Inflammatory macrophage treated with lipopolysaccharide for 1 hour (primary cell): ENCODE results near the gene CYB561D2.

Experiments used
- DNase-seq, 2 donors: peaks; one replicate each; pipeline ENCODE4 v3.0.0-alpha.2; 2020 to 2022

CYB561D2 gene

DNA sequence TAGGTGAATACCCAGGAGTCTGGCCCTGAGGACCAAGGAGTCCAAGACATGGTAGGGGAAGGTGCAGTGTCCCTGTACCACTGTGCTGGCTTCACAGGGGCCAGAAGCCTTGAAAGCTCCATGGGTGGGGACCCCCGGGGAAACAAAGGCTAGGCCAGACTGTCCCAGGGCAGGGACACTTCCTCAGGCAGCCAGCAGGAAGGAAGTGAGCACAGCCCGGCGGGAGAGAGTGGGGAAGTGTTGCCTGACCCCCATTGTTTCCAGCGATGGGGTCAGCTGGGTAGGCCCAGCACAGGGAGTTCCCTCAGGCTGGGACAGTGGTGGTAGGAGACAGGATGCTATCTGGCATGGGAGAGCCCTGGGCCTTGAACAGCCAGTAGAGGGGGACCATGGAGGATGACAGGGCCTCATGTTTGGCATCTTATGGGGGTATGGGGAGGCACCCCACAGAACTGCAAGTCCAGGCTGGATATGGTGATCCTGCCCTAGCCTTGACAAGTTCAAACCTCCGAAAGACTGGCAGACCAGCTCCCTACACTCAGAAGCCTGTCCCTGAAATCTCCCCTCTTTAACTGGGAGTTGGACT is 27.0 kb upstream of the CYB561D2 start:
- peak in 1 of 2 donors; percentile 18 for DNase-seq

- peak; percentile 32 to 62 for DNase-seq
Measured at GRCh38 chr3:50324351-50325112, 26.1 kb upstream of the CYB561D2 start.

GRCh38 chr3:50325113-50325480 is 25.6 kb upstream of the CYB561D2 start:
- DNase-seq: no peak

GRCh38 chr3:50325497-50326181 is 25.0 kb upstream of the CYB561D2 start:
- DNase-seq: no peak

GRCh38 chr3:50326182-50326541 is 24.5 kb upstream of the CYB561D2 start:
- no peak for DNase-seq

DNA sequence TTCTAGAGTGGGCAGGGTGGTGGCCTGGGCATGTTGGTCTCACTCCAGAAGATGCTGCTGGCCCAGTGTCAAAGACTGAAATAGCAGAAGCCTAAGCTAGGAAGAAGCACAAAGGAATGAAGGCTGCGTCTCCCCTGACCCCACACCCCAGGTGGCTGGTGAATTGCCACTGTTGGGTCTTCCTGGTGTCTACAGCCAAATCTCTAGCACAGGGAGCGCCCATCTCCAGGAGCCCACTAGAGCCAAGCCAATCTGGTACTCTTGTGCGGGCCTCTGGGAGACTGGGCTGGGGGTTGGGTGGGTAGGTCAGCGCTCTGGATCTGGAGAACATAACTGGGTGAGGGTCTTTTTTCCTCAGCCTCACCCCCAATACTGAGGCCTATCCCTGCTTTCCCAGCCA is 23.5 kb upstream of the CYB561D2 start:
- no peak for DNase-seq

DNA sequence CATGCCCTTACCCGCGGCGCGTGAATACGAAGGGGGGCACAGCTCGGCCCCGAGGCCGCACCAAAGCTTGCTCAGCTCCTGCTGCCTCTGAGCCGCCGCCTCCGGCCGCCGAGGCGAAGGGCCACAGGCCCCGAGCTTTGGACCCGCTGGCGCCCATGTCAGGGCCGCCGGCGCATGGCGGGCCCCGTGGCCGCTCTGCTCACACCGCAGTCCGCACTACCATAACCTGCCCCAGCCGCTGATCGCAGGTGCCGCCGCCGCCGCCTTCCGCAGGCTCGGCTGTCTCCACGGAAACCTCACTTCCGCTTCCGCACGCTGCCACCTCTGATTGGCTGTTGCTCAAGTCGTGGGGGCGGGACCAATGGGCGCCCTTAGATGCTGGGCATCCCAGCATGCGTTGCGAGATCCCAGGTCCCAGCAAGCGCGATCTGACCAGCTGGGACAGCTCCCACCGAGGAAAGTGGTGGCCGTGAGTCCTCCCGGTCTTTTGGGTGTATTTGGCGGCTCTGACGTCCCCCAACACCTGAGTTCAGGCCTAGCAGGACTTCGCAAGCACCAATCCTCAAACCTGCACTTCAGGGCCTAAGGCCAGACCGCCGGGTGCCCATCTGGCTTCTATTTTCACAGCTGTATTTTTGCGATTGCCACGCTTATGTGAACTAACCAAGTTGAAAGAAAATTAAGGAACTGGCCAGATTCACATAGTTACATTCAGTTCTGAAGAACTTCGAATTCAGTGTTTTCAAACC is 22.5 kb upstream of the CYB561D2 start, which contains the start of gene TUSC2:
Gene TUSC2, minus strand, starts transcription at position 281 of the 749 bp plus-strand sequence. Its CDS starts 124 bp downstream, at position 157.
- DNase-seq: peak; percentile 95 to 97

DNA sequence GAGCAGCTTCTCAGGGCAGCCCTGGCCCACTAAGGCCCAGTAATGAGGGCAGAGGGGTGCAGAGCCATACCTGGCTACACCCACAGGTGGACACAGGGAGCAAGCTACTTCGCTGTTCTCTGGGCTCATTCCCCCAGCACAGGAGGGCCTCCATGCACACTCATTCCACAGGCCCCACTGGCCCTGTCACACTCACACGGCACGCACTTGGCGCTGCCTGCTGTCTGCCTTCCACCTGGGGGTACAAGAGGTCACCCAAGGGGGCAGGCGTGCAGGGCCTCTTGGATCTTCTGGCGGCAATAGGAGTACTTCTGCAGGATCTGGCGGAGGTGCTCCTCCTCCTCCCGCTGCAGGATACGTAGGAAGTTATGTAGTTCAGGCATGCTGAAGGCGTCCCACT is 20.3 kb upstream of the CYB561D2 start:
- no peak for DNase-seq

DNA sequence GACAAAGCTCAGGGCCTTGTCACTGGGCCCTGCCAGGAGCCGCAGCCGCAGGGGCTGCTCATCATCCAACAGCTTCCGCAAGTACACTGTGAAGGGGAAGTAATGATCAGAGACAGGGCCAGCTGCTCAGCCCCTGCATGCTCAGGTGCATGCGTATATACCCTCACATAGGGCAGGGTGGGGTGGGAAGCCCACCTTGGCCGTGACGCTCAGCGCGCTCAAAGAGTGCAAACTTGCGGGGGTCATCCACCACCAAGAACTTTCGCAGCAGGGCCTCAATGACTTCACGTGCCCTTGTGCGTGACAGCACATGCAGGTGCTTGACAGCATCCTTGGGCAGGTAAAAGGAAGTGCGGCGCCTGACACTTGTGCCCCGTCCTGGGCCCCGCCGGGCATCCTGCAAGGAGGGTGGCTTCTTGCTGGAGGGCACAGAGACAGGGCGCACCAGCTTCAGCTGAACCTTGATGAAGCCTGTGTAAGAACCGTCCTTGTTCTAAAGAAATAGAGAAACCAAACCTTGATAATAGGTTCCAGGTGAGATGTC is 19.2 kb upstream of the CYB561D2 start:
- no peak for DNase-seq

DNA sequence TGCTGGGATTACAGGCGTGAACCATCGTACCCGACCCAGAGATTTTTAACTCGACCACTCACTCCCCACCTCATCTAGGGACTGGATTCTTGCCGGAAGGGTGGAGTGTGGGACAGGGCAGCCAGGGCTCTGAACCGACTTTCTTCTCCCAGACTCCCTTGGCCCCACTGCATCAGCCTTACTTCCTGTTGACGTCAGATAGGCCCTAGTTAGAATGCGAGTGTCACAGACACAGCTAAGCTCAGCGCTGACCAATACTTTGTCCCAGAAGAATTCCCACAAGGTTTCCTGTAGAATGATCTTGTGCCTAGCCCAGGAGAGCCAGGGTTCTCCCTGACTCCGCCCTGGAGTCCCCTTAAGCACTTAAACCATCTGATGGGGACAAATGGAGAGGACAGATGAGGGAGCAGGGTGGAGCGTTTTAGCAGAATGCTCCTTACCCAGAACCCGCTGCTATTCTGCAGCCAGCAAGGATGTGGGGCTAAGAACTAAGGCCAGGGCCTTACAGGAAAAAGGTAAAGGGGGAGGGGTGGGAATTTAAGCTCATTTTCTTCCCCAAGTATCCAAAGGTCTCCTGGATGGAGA is 16.8 kb upstream of the CYB561D2 start:
- no peak for DNase-seq

DNA sequence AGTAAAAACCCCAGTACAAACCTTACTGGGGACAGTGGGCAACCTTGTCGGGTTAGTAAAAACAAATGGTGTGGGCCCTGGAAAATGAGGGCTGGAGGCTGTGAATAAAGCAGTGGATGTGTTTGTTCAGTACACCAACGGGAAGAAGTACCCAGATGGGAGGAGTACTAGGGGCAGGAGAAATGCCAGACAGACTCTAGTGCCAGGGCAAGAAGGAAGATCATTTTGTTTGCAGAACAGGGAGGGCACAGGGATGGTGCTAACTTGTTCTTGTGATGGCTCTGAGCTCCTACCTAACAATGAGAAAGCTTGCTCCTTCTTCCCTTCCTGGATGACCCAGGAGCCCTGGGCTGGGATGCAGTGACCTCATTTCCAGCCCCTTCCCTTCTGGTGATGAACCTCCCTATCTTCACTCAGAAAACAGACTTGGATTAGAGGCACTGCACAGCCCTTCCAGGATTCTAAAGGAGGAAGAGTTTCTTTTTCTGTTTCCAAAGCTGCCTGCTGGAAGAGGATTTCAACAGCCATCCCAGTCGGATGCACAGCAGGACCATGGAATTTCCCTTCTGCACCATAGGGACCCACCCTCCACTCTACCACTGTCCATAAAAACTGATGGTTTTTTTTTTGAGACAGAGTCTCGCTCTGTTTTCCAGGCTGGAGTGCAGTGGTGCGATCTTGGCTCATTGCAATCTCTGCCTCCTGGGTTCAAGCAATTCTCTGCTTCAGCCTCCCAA is 16.2 kb upstream of the CYB561D2 start:
- no peak for DNase-seq

- DNase-seq: no peak
Measured at GRCh38 chr3:50336452-50337174, 14.0 kb upstream of the CYB561D2 start.

DNA sequence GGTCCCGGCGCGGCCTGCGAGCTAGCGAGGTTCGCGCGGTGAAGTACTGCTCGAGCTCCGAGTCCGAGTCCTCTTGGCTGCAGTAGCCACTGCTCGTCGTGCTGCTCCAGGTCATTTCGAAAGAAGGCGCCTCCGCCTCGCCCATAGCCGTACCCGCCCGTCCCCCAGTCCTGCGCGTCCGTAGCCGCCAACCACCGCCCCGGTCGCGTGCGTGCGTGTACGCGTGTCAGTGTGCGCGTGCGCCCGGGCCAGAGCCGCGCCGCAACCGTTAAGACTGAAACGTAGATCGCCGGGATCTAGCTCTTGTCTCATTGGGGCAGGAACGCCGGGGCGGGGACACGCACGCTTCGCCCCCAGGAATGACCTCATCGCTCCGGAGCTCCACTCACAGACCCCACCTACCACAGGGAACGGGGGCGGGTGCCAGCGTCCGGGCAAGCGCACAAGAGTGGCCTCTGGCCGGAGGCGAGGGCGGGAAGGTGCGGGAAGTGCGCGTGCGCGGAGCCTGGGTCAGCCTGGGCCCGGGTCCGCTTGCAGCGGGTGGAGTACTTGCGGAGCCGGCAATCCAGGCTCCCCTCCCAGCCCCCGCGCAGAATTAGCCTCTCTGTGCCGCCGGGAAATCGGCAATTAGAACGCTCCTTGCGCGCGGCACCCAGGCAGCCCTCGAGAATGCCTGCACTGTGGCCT is 13.3 kb upstream of the CYB561D2 start:
- peak; percentile 99 for DNase-seq

- DNase-seq: peak in 1 of 2 donors; percentile 56
Measured at GRCh38 chr3:50338965-50339364, 11.7 kb upstream of the CYB561D2 start.

DNA sequence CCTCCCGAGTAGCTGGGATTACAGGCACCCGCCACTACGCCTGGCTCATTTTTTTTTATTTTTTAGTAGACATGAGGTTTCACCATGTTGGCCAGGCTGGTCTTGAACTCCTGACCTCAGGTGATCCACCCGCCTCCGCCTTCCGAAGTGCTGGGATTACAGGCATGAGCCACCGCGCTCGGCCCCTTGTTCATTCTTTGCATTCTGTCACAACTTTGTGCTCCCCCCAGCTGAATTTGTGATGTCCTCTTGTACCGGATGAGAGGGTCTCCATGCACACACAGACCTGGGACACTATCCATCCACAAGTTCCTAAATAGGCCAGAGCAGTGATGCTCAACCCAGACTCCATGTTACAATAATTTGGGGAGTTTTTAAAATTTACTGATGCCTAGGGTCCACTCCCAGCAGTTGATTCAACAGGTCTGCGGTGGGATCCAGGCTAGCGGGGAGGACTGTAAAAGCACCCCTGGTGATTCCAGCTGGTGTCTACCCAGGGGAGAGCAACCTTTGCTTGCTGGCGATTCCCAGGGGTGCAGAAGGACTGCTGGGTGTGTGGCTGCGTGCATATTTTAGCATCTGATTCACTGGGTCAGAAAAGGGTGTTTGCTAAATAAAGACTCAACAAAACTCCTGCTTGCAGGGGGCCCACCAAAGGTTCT is 11.0 kb upstream of the CYB561D2 start:
- DNase-seq: no peak

GRCh38 chr3:50340147-50340447 is 10.6 kb upstream of the CYB561D2 start:
- no peak for DNase-seq

DNA sequence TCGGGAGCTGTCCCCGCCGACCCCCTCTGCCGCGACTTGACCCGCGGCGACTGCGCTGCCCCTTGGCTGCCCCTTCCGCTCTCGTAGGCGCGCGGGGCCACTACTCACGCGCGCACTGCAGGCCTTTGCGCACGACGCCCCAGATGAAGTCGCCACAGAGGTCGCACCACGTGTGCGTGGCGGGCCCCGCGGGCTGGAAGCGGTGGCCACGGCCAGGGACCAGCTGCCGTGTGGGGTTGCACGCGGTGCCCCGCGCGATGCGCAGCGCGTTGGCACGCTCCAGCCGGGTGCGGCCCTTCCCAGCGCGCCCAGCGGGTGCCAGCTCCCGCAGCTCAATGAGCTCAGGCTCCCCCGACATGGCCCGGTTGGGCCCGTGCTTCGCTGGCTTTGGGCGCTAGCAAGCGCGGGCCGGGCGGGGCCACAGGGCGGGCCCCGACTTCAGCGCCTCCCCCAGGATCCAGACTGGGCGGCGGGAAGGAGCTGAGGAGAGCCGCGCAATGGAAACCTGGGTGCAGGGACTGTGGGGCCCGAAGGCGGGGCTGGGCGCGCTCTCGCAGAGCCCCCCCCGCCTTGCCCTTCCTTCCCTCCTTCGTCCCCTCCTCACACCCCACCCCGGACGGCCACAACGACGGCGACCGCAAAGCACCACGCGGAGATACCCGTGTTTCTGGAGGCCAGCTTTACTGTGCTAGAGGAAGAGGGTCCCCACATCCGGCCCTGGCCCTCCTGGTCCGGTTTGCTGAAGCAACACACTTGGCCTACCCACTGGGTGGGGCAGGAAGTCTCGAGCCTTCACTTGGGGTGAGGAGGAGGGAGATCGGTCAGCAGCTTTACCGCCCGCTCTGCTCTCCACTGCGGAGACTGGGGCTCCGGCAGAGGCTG is 10.0 kb upstream of the CYB561D2 start, which contains the start of gene RASSF1:
Gene RASSF1, minus strand, starts transcription at position 389 of the 882 bp plus-strand sequence. Its CDS starts 31 bp downstream, at position 358.
- peak; percentile 57 to 72 for DNase-seq

DNA sequence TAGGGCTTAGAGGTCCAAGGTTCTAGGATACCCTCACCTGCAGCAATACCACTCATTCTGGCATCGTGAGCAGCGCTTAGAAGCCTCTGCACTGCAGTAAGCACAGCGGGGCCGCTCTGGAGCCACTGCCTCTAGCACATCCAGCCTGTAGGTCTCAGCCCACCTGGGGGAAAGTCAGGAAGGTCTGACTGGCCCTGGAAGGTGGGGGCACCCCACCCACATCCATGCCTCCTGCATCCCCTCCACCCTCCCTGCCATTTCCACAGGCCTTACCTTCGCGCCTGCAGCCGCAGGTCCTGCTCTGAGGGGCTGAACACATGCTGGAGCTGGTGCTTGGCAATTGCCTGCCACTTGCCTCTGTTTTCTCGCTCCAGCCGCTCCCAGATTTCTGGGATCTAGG is 9.1 kb upstream of the CYB561D2 start:
- no peak for DNase-seq
